Type B pancreatic cell (in vitro differentiated cells): ENCODE results near the gene GPN2. TPM values are rescaled to one million over a fixed set of nuclear protein-coding genes. Genes with fewer than 3 reads are reported as not detected.

Experiments used
- DNase-seq: peaks from one replicate; pipeline ENCODE4 v3.0.0; 2021; ENCODE audit warnings: mixed read lengths; ENCODE audit not compliant: unreplicated experiment; ENCODE audit errors: extremely low spot score
- H3K27ac Mint-ChIP-seq: 2 replicates; pipeline ENCODE4 v1.8.0; 2021; ENCODE audit warnings: mild to moderate bottlenecking, mixed read lengths
- H3K27me3 Mint-ChIP-seq: 2 replicates; pipeline ENCODE4 v1.8.0; 2021; ENCODE audit warnings: mixed read lengths
- H3K36me3 Mint-ChIP-seq: 2 replicates; pipeline ENCODE4 v1.8.0; 2021; ENCODE audit warnings: mixed read lengths
- H3K4me1 Mint-ChIP-seq: one replicate; pipeline ENCODE4 v1.8.0; 2021; ENCODE audit warnings: mixed read lengths; ENCODE audit not compliant: unreplicated experiment
- H3K4me3 Mint-ChIP-seq: 2 replicates; pipeline ENCODE4 v1.8.0; 2021; ENCODE audit warnings: mild to moderate bottlenecking, mixed read lengths
- H3K9me3 Mint-ChIP-seq: 2 replicates; pipeline ENCODE4 v1.8.0; 2021; ENCODE audit warnings: mixed read lengths
- total RNA-seq: library from RNA; stranded (reverse); gene quantifications from 2 replicates; pipeline ENCODE4 v1.2.1, GENCODE V29; 2021; ENCODE audit warnings: low replicate concordance
- TF ChIP-seq, protein P1 (sequence below): fragments of 200-600 bp; sonication (generic); conservative IDR thresholded peaks from 2 replicates; pipeline ENCODE4 v1.5.0; 2021; ENCODE audit warnings: antibody characterized with exemption, mild to moderate bottlenecking

The GPN2 gene
- total RNA-seq, 1 donor from 2014 or later = 28.7 TPM

GRCh38 chr1:26910343-26911160 is 20.5 kb upstream of the GPN2 start:
- DNase-seq = no peak
- Mint-ChIP-seq H3K4me1 (no peaks in the 10 kb centered on the region), H3K27ac (peak overlapping the region; percentile 45), H3K27me3 (peaks cover 7% of the 10 kb centered on the region), H3K36me3 (no peaks in the 10 kb centered on the region), H3K4me3 (peak overlapping the region; percentile 33), H3K9me3 (no peaks in the 10 kb centered on the region)
- TF ChIP-seq, protein P1, sequence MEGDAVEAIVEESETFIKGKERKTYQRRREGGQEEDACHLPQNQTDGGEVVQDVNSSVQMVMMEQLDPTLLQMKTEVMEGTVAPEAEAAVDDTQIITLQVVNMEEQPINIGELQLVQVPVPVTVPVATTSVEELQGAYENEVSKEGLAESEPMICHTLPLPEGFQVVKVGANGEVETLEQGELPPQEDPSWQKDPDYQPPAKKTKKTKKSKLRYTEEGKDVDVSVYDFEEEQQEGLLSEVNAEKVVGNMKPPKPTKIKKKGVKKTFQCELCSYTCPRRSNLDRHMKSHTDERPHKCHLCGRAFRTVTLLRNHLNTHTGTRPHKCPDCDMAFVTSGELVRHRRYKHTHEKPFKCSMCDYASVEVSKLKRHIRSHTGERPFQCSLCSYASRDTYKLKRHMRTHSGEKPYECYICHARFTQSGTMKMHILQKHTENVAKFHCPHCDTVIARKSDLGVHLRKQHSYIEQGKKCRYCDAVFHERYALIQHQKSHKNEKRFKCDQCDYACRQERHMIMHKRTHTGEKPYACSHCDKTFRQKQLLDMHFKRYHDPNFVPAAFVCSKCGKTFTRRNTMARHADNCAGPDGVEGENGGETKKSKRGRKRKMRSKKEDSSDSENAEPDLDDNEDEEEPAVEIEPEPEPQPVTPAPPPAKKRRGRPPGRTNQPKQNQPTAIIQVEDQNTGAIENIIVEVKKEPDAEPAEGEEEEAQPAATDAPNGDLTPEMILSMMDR = no peak

DNA sequence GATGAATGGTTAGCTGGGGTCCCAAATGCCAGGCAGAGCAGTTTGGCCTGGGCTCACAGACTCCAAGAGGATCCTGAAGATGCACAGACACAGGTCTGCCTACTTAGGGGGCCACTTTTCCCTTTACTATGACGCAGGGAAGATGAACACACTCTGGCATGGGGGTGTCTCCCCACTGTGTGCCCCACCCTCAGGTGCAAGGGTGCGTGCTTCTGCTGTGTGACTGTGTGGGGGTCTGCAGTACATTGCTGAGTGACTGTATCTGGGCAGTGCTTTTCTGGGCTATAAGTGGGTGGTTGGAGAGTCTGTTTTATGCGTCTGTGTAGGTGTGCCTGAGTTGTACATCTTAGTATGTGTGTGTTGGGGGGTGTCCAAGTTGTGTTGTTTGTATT is 19.9 kb upstream of the GPN2 start:
- no peaks in the 10 kb centered on the region for H3K4me1 Mint-ChIP-seq
- H3K36me3 Mint-ChIP-seq = no peaks in the 10 kb centered on the region
- H3K9me3 Mint-ChIP-seq = no peaks in the 10 kb centered on the region
- no peak overlapping the region for H3K4me3 Mint-ChIP-seq
- H3K27me3 Mint-ChIP-seq = peaks cover 7% of the 10 kb centered on the region
- TF ChIP-seq, protein P1 = no peak
- DNase-seq = no peak
- H3K27ac Mint-ChIP-seq = peak overlapping the region; percentile 45

DNA sequence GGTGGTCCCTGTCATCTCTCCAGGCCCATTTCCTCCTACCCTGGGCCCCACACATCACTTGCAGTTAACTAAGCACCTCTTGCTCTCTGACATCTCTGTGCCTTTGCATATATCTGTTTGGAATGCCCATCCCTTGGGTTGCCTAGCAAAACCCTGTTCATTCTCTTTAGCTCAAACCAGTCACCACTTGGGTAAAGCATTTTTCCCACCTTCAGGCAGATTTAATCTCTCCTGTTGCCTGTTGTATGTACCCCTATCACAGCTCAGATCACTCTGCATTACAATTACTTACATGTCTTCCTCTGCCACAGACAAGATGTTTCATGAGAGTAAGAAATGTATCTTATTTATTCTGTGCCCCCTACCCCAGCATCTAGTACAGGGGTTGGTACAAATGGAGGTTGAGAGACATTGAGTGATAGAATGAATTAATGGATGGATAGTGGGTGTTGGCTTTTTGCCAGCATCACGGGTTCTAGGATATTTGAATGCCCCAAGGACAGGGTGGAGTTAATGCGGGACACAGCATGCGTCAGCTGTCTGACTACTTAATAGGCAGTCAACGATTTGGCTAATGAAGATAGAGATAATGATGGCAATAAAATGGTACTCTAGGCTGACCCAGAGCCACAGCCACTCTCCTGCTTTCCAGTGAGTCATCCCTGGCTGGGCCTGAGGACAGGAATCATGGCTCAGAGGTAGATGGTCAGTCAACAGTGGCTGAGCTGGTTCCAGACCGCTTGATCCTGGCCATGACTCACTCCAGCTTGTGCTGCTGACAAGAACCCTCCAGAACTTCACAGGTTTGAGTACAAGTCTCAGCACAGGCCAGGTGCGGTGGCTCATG is 17.2 kb upstream of the GPN2 start:
- peak overlapping the region; percentile 7 for H3K27ac Mint-ChIP-seq
- no peak for DNase-seq
- H3K9me3 Mint-ChIP-seq = no peaks in the 10 kb centered on the region
- no peak overlapping the region for H3K4me3 Mint-ChIP-seq
- H3K36me3 Mint-ChIP-seq = no peaks in the 10 kb centered on the region
- H3K27me3 Mint-ChIP-seq = peaks cover 7% of the 10 kb centered on the region
- H3K4me1 Mint-ChIP-seq = no peaks in the 10 kb centered on the region
- TF ChIP-seq, protein P1 = no peak

DNA sequence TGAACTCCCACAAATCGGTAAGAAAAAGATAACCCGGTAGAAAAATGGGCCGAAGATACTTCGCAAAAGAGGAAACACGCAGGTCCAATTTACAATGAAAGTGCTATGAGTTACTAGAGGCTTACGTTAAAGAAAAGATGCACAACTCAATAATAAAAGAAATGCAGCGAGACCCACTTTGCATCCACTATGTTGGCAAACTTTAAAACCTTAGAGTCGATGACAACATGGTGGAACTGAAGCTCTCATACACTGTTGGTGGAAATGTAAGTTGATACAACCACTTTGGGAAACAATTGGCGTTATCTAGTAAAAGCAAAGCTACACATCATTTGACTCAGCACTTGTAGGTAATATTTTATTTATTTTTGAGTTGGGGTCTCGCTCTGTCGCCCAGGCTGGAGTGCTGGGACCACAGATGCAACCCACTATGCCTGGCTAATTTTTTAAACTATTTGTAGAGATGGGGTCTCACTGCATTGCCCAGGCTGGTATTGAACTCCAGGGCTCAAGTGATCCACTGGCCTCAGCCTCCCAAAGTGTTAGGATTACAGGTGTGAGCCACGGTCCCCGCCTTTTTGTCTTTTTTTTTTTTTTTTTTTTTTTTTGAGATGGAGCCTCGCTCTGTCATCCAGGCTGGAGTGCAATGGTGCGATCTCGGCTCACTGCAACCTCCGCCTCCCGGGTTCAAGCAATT is 10.9 kb upstream of the GPN2 start:
- H3K27me3 Mint-ChIP-seq = no peaks in the 10 kb centered on the region
- no peak for DNase-seq
- no peaks in the 10 kb centered on the region for H3K9me3 Mint-ChIP-seq
- H3K4me3 Mint-ChIP-seq = peak overlapping the region; percentile 94
- H3K36me3 Mint-ChIP-seq = peaks cover 9% of the 10 kb centered on the region
- H3K4me1 Mint-ChIP-seq = peaks cover 19% of the 10 kb centered on the region
- H3K27ac Mint-ChIP-seq = peak overlapping the region; percentile 95
- TF ChIP-seq, protein P1 = no peak

- TF ChIP-seq, protein P1 = no peak
- H3K9me3 Mint-ChIP-seq = no peaks in the 10 kb centered on the region
- peak within 1 kb of the TSS; percentile 94 for H3K4me3 Mint-ChIP-seq
- no peaks in the 10 kb centered on the region for H3K27me3 Mint-ChIP-seq
- H3K27ac Mint-ChIP-seq = peak within 1 kb of the TSS; percentile 95
- peaks cover 19% of the 10 kb centered on the region for H3K4me1 Mint-ChIP-seq
- H3K36me3 Mint-ChIP-seq = peaks cover 9% of the 10 kb centered on the region
- DNase-seq = peak; percentile 91
These were observed 10.1 kb upstream of the GPN2 start, which contains the start of gene GPATCH3 for GRCh38 chr1:26900001-26900814. TSS of gene GPATCH3 (minus strand) at chr1:26900467. CDS start at chr1:26900442, 25 bp downstream.
